HFF-Myc (cell line): ENCODE data around the gene TMEFF2.

Experiments used
- DNase-seq: peaks from one replicate; pipeline ENCODE4 v3.0.0-alpha.2; 2011; ENCODE audit warnings: low read depth; ENCODE audit errors: extremely low read depth
- H3K4me3 ChIP-seq: replicated peaks from 2 replicates; pipeline ENCODE4 v1.5.1; 2011; ENCODE audit warnings: low read depth, mild to moderate bottlenecking, control low read depth, low read length
- CTCF ChIP-seq: IDR thresholded peaks from 2 replicates; pipeline ENCODE4 v1.5.1; 2012; ENCODE audit warnings: mild to moderate bottlenecking, low read depth, low read length, control low read depth; ENCODE audit errors: missing control alignments

Gene TMEFF2

DNA sequence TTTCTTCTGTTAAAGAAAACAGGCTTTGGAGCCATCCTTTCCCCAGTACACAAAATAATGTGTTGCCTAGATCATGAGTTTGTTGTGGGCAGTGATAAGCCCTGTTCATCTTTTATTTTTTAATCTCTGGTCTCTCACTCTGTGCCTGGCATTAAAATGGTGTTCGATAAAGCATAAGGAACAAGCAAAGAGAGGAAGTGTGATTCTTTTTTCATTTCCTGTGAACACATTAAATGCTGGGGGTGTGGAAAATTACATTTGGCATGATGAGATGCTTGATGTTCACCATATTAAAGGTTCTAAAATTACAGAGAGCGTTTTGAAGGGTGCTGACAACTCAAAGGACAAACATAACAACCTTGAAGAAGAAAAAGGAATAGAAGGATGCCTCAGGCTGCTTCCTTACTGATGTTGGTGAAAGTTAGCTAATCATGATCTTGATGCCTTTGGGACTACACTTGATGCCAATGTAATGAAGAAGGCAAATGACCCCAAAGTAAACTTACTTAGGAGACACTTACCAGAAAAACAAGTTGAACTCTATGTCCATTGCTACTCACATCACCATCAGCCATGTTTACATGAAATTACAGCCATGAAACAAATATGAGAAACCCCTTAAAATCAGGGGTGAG, 33.0 kb downstream of the TMEFF2 start:
- no peak for TF ChIP-seq CTCF
- no peak overlapping the region for H3K4me3 ChIP-seq
- no peak for DNase-seq

GRCh38 chr2:192159736-192160135, 35.0 kb downstream of the TMEFF2 start:
- TF ChIP-seq CTCF: no peak
- no peak for DNase-seq
- H3K4me3 ChIP-seq: no peak overlapping the region

GRCh38 chr2:192159208-192159607, 35.5 kb downstream of the TMEFF2 start:
- TF ChIP-seq CTCF: no peak
- H3K4me3 ChIP-seq: no peak overlapping the region
- no peak for DNase-seq

DNA sequence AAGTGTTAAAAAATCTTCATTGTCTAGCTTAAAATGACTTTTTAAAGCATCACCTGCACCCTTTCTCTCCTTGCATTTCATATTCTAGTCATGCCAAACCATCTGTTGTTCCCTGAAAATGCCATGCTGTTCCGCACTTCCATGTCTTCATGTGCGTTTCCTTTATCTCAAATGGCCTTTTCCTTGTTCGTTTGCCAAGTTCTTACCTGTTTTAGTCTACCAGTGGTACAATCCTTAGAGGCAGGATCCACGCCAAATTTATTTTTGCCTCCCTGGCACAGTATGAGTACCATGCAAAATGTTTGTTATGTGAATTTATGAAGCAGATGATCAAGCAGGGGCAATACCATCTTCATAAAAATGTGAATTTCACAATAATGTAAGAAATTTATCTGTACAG, 37.0 kb downstream of the TMEFF2 start:
- H3K4me3 ChIP-seq: no peak overlapping the region
- no peak for TF ChIP-seq CTCF
- DNase-seq: no peak

GRCh38 chr2:192155511-192156118, 39.1 kb downstream of the TMEFF2 start:
- no peak overlapping the region for H3K4me3 ChIP-seq
- TF ChIP-seq CTCF: no peak
- DNase-seq: no peak

DNA sequence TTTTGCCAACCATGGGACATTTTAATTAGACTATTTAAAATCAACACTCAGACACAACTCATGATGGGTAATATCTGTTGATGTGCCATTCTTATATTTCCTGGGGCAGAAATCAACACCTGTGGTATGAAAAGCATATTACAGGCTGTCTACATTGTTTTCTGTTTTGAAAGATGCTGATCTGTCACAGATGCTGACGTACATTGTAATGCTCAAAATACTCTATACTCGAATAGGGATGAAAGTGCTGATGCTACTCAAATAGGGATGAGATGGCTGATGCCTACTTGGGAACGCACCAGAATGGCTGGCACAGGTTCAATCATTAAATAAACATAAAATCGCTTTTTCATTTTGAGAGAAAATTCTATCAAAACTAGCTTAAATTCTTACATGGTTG, 41.2 kb downstream of the TMEFF2 start:
- no peak for TF ChIP-seq CTCF
- no peak for DNase-seq
- no peak overlapping the region for H3K4me3 ChIP-seq

DNA sequence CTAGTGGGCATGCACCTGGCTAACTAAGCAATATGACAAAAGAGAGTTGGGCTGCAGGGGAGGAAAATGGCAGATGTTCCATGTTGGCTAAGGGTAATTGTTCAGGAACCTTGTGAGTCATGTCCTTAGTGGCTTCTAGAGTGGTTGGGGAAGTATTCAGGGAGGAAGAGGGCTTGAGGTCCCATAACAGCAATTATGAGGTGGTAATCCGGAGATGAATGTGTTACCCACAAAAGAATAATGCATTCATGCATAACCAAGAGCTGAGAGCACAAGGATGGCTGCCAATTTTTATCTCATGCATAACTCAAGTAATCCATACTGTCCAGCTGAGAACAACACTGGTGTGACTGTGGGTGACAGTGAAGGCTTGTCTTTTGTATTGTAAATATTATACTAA, 42.9 kb downstream of the TMEFF2 start:
- no peak overlapping the region for H3K4me3 ChIP-seq
- TF ChIP-seq CTCF: no peak
- DNase-seq: no peak
